ENCODE data around the gene OVCH1.

DNA sequence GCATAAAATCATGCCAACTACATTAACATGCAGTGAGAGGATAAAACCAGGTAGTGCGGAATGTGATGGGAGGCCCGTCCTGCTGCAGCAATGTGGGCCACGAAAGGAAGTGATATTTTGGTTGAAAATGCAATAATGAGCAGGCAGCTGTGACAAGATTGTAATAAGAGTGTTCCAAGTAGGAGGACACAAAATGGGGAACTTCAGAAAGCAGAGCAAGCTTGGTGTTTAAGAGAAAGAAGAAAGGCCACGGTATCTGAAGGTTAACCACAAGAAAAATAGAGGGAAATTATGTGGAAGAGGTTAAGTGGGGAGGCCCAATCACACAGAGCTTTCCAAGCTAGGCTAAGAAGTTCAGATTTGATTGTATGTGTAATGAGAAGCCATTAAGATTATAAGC, 34.3 kb downstream of the OVCH1 start:
- TF ChIP-seq, protein P1, sequence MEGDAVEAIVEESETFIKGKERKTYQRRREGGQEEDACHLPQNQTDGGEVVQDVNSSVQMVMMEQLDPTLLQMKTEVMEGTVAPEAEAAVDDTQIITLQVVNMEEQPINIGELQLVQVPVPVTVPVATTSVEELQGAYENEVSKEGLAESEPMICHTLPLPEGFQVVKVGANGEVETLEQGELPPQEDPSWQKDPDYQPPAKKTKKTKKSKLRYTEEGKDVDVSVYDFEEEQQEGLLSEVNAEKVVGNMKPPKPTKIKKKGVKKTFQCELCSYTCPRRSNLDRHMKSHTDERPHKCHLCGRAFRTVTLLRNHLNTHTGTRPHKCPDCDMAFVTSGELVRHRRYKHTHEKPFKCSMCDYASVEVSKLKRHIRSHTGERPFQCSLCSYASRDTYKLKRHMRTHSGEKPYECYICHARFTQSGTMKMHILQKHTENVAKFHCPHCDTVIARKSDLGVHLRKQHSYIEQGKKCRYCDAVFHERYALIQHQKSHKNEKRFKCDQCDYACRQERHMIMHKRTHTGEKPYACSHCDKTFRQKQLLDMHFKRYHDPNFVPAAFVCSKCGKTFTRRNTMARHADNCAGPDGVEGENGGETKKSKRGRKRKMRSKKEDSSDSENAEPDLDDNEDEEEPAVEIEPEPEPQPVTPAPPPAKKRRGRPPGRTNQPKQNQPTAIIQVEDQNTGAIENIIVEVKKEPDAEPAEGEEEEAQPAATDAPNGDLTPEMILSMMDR (IDR thresholded peaks at IDR 0.05) = no peak
- TF ChIP-seq EZH2 (IDR thresholded peaks at IDR 0.05) = no peak
- no peak for TF ChIP-seq EZH2phosphoT487 (IDR thresholded peaks at IDR 0.05)
